NCI-H1092 treated with DMSO at 0.1 percent for 48 hours (cell line): ENCODE measurements around the gene KCNMB1.

Experiments
- DNase-seq: peaks from one replicate; lab custom pipeline; 2025; lab: John Stamatoyannopoulos, UW

KCNMB1 gene

DNA sequence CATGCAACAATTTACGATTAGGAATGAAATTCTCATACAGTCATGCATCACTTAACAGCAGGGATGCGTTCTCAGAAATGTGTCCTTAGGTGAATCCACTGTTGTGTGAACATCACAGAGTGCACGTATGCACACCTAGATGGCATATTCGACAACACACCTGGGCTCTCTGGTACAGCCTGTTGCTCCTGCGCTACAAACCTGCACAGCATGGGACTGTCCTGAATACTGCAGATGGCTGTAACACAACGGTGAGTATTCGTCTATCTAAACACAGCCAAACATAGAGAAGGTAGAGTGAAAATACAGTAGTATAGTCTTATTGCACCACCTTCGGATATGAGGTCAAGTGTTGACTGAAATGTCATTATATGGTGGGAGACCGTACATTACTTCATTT, 47.6 kb downstream of the KCNMB1 start:
- no peak for DNase-seq

GRCh38 chr5:170339780-170340167, 49.4 kb downstream of the KCNMB1 start:
- no peak for DNase-seq

GRCh38 chr5:170338933-170339779, 50.0 kb downstream of the KCNMB1 start:
- no peak for DNase-seq

DNA sequence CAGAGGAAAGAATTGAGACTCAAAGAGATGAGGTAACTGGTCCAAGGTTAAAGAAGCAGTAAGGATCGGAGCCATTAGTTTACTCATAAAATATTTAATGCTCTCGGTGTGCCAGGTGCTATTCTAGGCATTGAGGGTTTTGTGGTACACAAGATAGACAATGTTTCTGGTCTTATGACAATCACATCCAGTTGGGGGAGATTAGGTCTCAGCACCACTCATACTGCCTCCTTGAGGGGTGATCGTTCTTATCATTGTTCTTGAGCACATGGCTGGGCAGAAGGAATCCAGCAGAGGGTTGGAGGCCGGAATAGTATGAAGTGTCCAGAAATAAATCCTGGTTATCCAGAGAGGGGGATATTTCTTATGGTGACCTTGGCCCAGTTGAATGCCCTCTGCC, 50.9 kb downstream of the KCNMB1 start:
- DNase-seq: no peak

GRCh38 chr5:170337045-170337733, 52.0 kb downstream of the KCNMB1 start:
- DNase-seq: no peak

GRCh38 chr5:170336065-170336464, 53.1 kb downstream of the KCNMB1 start:
- no peak for DNase-seq

DNA sequence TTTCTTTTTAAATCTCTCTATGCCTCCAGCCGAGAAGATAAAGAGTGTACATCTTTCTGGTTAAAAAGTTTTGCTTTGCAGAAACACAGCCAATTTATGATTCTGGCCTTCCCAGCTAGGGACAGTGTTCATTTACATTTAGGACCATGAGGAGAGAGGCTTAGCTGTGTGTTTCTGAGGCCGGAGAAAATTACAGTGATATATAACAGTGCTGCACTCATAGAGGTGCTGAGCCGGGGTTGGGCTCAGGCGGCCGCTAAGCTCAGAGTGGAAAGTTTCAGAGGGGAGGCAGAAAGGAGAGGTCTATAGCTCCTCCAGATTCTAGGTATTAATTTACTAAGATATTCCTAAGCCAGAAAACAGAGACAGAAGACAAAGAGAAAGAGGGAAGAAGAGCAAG, 54.5 kb downstream of the KCNMB1 start:
- no peak for DNase-seq

- no peak for DNase-seq
Observed at GRCh38 chr5:170333161-170333910, 55.8 kb downstream of the KCNMB1 start.

DNA sequence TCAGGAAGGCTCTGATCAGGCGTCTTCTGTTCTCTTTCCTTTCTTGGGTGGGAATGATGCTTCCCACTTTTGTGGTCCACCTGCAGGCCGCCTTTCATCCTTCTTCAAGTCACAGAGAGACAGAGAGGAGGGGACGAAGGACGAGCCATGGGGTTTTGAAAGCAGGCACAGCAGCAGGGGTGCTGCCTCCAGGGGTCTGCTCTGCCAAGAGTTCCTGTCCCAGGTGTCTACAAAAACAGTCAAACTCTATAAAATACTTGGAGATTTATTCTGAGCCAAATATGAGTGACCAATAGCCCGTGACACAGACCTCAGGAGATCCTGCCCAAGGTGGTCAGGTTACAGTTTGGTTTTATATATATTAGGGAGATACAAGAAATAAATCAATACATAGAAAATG, 57.1 kb downstream of the KCNMB1 start:
- DNase-seq: no peak

- DNase-seq: no peak
Observed at GRCh38 chr5:170330568-170331054, 58.6 kb downstream of the KCNMB1 start.

DNA sequence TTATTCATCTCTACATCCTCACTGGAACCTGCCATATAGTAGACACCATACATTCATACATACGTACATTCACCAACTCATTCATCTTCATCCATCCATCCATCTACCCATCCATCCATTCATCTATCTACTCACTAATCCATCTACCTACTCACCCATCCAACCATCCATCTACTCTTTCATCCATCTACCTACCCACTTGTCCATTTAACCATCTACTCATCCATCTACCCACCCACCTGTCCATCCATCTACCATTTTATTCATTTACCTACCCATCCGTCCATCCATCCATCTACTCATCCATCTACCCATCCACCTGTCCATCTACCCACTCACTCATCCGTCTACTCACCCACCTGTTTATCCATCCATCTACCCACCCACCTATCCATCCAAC, 59.6 kb downstream of the KCNMB1 start:
- no peak for DNase-seq

DNA sequence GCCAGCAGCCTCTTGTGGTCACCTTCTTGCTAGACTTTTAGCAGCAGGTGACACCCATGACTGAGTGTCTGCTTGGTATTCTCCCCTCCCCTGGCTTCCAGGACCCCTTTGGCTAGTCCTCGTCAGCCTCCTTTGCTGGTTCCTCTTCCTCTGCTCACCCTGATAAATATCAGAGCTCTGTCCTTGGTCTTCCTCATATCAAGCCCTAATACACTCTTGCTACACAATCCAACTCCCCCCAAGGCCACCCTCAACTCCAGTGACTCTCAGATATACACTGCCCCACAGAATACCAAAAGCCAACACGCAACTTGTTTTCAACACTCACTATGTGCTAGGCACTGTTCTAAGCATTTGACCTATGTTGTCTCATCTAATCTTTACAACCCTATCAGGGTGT, 61.3 kb downstream of the KCNMB1 start:
- DNase-seq: no peak

DNA sequence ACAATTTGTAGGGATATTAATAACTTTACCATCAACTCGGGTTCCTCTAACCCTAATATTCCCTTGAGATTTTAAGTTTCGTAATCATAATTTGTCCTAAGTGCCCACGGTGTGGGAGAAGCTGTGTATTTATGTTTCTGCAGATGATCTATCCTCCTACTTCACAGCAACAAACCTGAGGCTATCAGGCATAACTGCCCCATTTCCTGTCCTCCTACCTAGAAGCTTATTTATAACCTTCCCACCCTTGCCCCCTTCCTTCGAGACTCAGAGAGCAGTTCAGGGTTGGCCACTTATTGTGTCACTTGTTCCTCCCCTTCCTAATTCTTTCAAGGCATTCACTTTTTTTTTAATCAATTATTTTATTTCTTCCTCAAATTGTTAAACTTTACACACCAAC, 62.0 kb downstream of the KCNMB1 start:
- no peak for DNase-seq
